ENCODE data around the gene NT5E.

GRCh38 chr6:85443349-85444117, 6.3 kb upstream of the NT5E start:
- TF ChIP-seq SP1 (IDR thresholded peaks at IDR 0.05) = no peak
- TF ChIP-seq FOXM1 (IDR thresholded peaks at IDR 0.05; ENCODE audit: borderline replicate concordance) = no peak
